HepG2 (cell line): ENCODE data around the gene C15orf62. TPM values are rescaled to one million over a fixed set of nuclear protein-coding genes. Genes with fewer than 3 reads are reported as not detected.
A peak's percentile ranks its signal among the peaks of the same experiment; 100 is the strongest.

ENCODE experiments used
- ATAC-seq: fragments of 200-7000 bp; cut with Tn5 transposase; 3 replicates; pipeline ENCODE4 v1.9.1; 2020; ENCODE audit warnings: mild to moderate bottlenecking, moderate library complexity
- BruUV-seq: library from RNA; stranded (reverse); fragments of 400-500 nt; replicated peaks from 2 replicates; lab custom pipeline; 2021; lab: Mats Ljungman, UMichigan
- CTCF ChIA-PET: fragments of 300-600 bp; formaldehyde crosslinking; extraction: SDS; loops from one replicate; lab custom pipeline; 2021; ENCODE audit warnings: low total read pairs, inconsistent platforms, low intra/inter-chr PET ratio; lab: Yijun Ruan, JAX
- POLR2A ChIA-PET: fragments of 350-600 bp; sonication (Branson Sonifier 250); formaldehyde crosslinking; loops from one replicate; lab custom pipeline; 2020; ENCODE audit warnings: antibody characterized with exemption, inconsistent platforms; lab: Yijun Ruan, JAX
- DNase-seq: peaks from one replicate; pipeline ENCODE4 v3.0.0-alpha.2; 2015; ENCODE audit warnings: low spot score
- FAIRE-seq: peaks from 3 replicates; lab custom pipeline; 2011; peaks lifted over from hg19 to GRCh38; lab: Jason Lieb, UNC
- H2AFZ ChIP-seq: one replicate; pipeline ENCODE4 v1.6.1; 2011; ENCODE audit warnings: low read length, inconsistent platforms
- H3K27ac ChIP-seq: fragments of 300-600 bp; 3 replicates; pipeline ENCODE4 v1.8.0; 2011; ENCODE audit warnings: mixed run types, mild to moderate bottlenecking, mixed read lengths, low read length, inconsistent platforms; ENCODE audit not compliant: insufficient read depth; ENCODE audit errors: extremely low read length
- H3K27me3 ChIP-seq, 2 experiments: fragments of 200-600 bp in 1 of 2; 2 replicates in 1 of 2; 3 replicates in 1 of 2; pipeline versions ENCODE4 v1.6.0 to v1.8.0; 2011; ENCODE audit warnings: low read length in 2 of 2, mild to moderate bottlenecking in 2 of 2, moderate library complexity in 2 of 2, inconsistent platforms in 1 of 2; ENCODE audit not compliant: insufficient read depth in 2 of 2, control insufficient read depth in 1 of 2
- H3K36me3 ChIP-seq, 2 experiments: fragments of 200-600 bp in 1 of 2; replicated peaks in 1 of 2; 2 replicates in 1 of 2; 3 replicates in 1 of 2; pipeline versions ENCODE4 v1.5.1 to v1.8.0; 2011; ENCODE audit warnings: low read length in 2 of 2, inconsistent platforms in 1 of 2; ENCODE audit not compliant: insufficient read depth in 2 of 2, control insufficient read depth in 1 of 2
- H3K4me1 ChIP-seq: 2 replicates; pipeline ENCODE4 v1.5.1; 2012; ENCODE audit warnings: low read length, inconsistent platforms; ENCODE audit not compliant: insufficient read depth
- H3K4me2 ChIP-seq: 2 replicates; pipeline ENCODE4 v1.6.0; 2011; ENCODE audit warnings: low read depth, low read length, inconsistent platforms
- H3K4me3 ChIP-seq, 3 experiments: fragments of 200-600 bp in 1 of 3; sonication (generic), shearing (Covaris generic) in 1 of 3; replicated peaks in 1 of 3; 2 replicates each; pipeline ENCODE4 v1.5.1; 2011 to 2016; ENCODE audit warnings: low read length in 3 of 3, inconsistent platforms in 2 of 3, low read depth in 2 of 3, mild to moderate bottlenecking in 2 of 3, control low read depth in 1 of 3, mixed read lengths in 1 of 3; ENCODE audit not compliant: insufficient read depth in 1 of 3
- H3K79me2 ChIP-seq: one replicate; pipeline ENCODE4 v1.6.1; 2011; ENCODE audit warnings: low read length, inconsistent platforms; ENCODE audit not compliant: insufficient read depth
- H3K9ac ChIP-seq: 2 replicates; pipeline ENCODE4 v1.6.0; 2011; ENCODE audit warnings: mild to moderate bottlenecking, low read depth, low read length, inconsistent platforms; ENCODE audit not compliant: insufficient read depth
- H3K9me3 ChIP-seq: 2 replicates; pipeline ENCODE4 v1.5.1; 2012; ENCODE audit warnings: mild to moderate bottlenecking, low read length
- H4K20me1 ChIP-seq: 2 replicates; pipeline ENCODE4 v1.6.0; 2011; ENCODE audit warnings: inconsistent platforms, mild to moderate bottlenecking, low read length, moderate library complexity; ENCODE audit not compliant: insufficient read depth
- PHF20 ChIP-seq: sonication (generic); formaldehyde crosslinking; IDR thresholded peaks from 2 replicates; pipeline ENCODE4 v1.5.0; 2020; ENCODE audit warnings: mild to moderate bottlenecking, missing genetic modification reagents
- SIX1 ChIP-seq: sonication (generic); formaldehyde crosslinking; IDR thresholded peaks from 2 replicates; pipeline ENCODE4 v1.4.0; 2020; ENCODE audit warnings: missing genetic modification reagents, borderline replicate concordance
- SIX4 ChIP-seq: sonication (generic); formaldehyde crosslinking; IDR thresholded peaks from 2 replicates; pipeline ENCODE4 v1.4.0; 2020; ENCODE audit warnings: missing genetic modification reagents
- STAG1 ChIP-seq: sonication (generic); formaldehyde crosslinking; IDR thresholded peaks from 2 replicates; pipeline ENCODE4 v1.4.0; 2020; ENCODE audit warnings: missing genetic modification reagents
- ZNF557 ChIP-seq: sonication (generic); formaldehyde crosslinking; IDR thresholded peaks from 2 replicates; pipeline ENCODE4 v1.4.0; 2020; ENCODE audit warnings: missing genetic modification reagents
- ZUFSP ChIP-seq: sonication (generic); formaldehyde crosslinking; IDR thresholded peaks from 2 replicates; pipeline ENCODE4 v1.9.0; 2021; ENCODE audit warnings: missing genetic modification reagents, mild to moderate bottlenecking, borderline replicate concordance
- WGBS: methylation state at CpG from one replicate; pipeline ENCODE4 v1.1.6; 2017; ENCODE audit warnings: low lambda C conversion rate; 5-methylcytosine and 5-hydroxymethylcytosine counted together
- in situ Hi-C: cut with HindIII; loops from 2 replicates; pipeline ENCODE4 v1.10.0; 2017; ENCODE audit warnings: low pct_unique_long_range_greater_than_20kb; ENCODE audit not compliant: extremely low pct_ligation_motif_present
- intact Hi-C: fragments of 100-400 bp; cut with micrococcal nuclease; formaldehyde crosslinking; loops from one replicate; pipeline ENCODE4 v1.10.0; 2022; ENCODE audit not compliant: unreplicated experiment
- polyA plus RNA-seq, 8 experiments: library from polyadenylated mRNA; depleted of rRNA in 3 of 8; stranded (reverse) in 7 of 8; unstranded in 1 of 8; fragments of >200 nt; fragmentation: Illumina TruSeq in 4 of 8; extraction: Trizol in 4 of 8; gene quantifications; 2 replicates each; pipeline versions ENCODE4 v1.2.1 to v1.2.3, GENCODE V29; 2011 to 2016; ENCODE audit warnings: low read depth in 4 of 8, missing spikeins in 1 of 8, mixed read lengths in 1 of 8; ENCODE audit not compliant: insufficient read depth in 1 of 8
- total RNA-seq, 5 experiments: library from RNA; depleted of rRNA; stranded (reverse); fragments of >200 nt; fragmentation: Illumina TruSeq; extraction: Trizol; gene quantifications; 2 replicates each; pipeline ENCODE4 v1.2.3, GENCODE V29; 2016; ENCODE audit warnings: low read depth in 1 of 5

Gene C15orf62
- total and polyA plus RNA-seq, 2 of the 13 experiments (the other 11 are each of a cell fraction or from before 2014, with no cell fraction given): 0.51 to 1.1 TPM

GRCh38 chr15:40737048-40737447 lies 32.7 kb upstream of the C15orf62 start:
- ATAC-seq: no peak
- no peak overlapping the region for H3K9ac ChIP-seq
- no peak for DNase-seq
- H3K79me2 ChIP-seq: no peaks in the 10 kb centered on the region
- FAIRE-seq: no peak
- no peak overlapping the region for H3K4me2 ChIP-seq
- TF ChIP-seq ZNF557 (no peak), SIX1 (CRISPR knock-in tag) (peak; percentile 94; the same call in 1 of the 2 replicates), SIX4 (CRISPR knock-in tag) (peak; percentile 60; the same call in 1 of the 2 replicates), PHF20 (no peak), STAG1 (CRISPR knock-in tag) (no peak)
- CTCF ChIA-PET: no interaction called here
- no peaks in the 10 kb centered on the region for H3K27me3 ChIP-seq
- H3K36me3 ChIP-seq: peaks cover 16 to 72% of the 10 kb centered on the region in 2 experiments
- intact Hi-C loops (no loop called here), in situ Hi-C loops (no loop called here)
- no peaks in the 10 kb centered on the region for H4K20me1 ChIP-seq
- H3K4me1 ChIP-seq: peaks cover 9% of the 10 kb centered on the region; the same call in 1 of the 2 replicates
- no peak overlapping the region for H3K27ac ChIP-seq
- POLR2A ChIA-PET: interaction anchor here (0.6 kb wide), 1 partner anchor 71 kb away, joined by 3 read pairs; no protein-coding TSS in a partner anchor
- no peaks in the 10 kb centered on the region for H3K9me3 ChIP-seq
- BruUV-seq: no TSS peak
- no peak overlapping the region for H3K4me3 ChIP-seq
- 95% methylated on average over 3 of the region's 3 CpGs for WGBS
- no peak overlapping the region for H2AFZ ChIP-seq

- H3K27me3 ChIP-seq: no peaks in the 10 kb centered on the region
- no peak overlapping the region for H3K9ac ChIP-seq
- no peaks in the 10 kb centered on the region for H3K79me2 ChIP-seq
- 95% methylated on average over 2 of the region's 2 CpGs for WGBS
- intact Hi-C loops (no loop called here), in situ Hi-C loops (no loop called here)
- ChIA-PET POLR2A (no interaction called here), CTCF (no interaction called here)
- H2AFZ ChIP-seq: no peak overlapping the region
- no peaks in the 10 kb centered on the region for H3K9me3 ChIP-seq
- BruUV-seq: no TSS peak
- no peak overlapping the region for H3K4me2 ChIP-seq
- peaks cover 11% of the 10 kb centered on the region for H3K4me1 ChIP-seq
- no peaks in the 10 kb centered on the region for H4K20me1 ChIP-seq
- no peak for FAIRE-seq
- no peak overlapping the region for H3K27ac ChIP-seq
- no peak overlapping the region for H3K4me3 ChIP-seq
- H3K36me3 ChIP-seq: peaks cover 20 to 84% of the 10 kb centered on the region in 2 experiments
- no peak for TF ChIP-seq ZUFSP (CRISPR knock-in tag)
- no peak for ATAC-seq
- no peak for DNase-seq
These were observed 30.7 kb upstream of the C15orf62 start for GRCh38 chr15:40739047-40739446.
